Testis (tissue), 3 donors: ENCODE data around the gene LENG1. TPM values are rescaled to one million over a fixed set of nuclear protein-coding genes. Genes with fewer than 3 reads are reported as not detected.
"Not testable (repeated sequence)": the region's sequence is repeated elsewhere in the genome, so short reads cannot be mapped to it uniquely, and the experiment has no call there.

Experiments used
- DNase-seq: peaks from one replicate; pipeline ENCODE4 v3.0.0-alpha.2; 2019
- H3K27ac ChIP-seq, 2 donors: fragments of 200-600 bp; sonication (generic); one replicate each; pipeline ENCODE4 v1.5.1; 2019
- H3K27me3 ChIP-seq: fragments of 200-600 bp; sonication (generic); one replicate; pipeline ENCODE4 v1.5.1; 2019
- H3K36me3 ChIP-seq: fragments of 200-600 bp; sonication (generic); one replicate; pipeline ENCODE4 v1.5.1; 2017; ENCODE audit warnings: low read depth; ENCODE audit errors: missing control alignments
- H3K4me1 ChIP-seq: fragments of 200-600 bp; sonication (generic); one replicate; pipeline ENCODE4 v1.5.1; 2019
- H3K4me3 ChIP-seq, 2 donors: fragments of 200-600 bp; sonication (generic); one replicate each; pipeline ENCODE4 v1.5.1; 2017 to 2019
- H3K9me3 ChIP-seq: fragments of 200-600 bp; sonication (generic); one replicate; pipeline ENCODE4 v1.5.1; 2017
- CTCF ChIP-seq, 3 experiments: fragments of 450-650 bp in 2 of 3; fragments of 200-600 bp in 1 of 3; sonication (generic) in 1 of 3; IDR thresholded peaks; one replicate each; pipeline ENCODE4 v1.5.1; 2016 to 2019; ENCODE audit warnings: antibody characterized with exemption in 3 of 3, mild to moderate bottlenecking in 2 of 3, moderate library complexity in 1 of 3
- POLR2A ChIP-seq: fragments of 450-650 bp; IDR thresholded peaks from one replicate; pipeline ENCODE4 v1.6.1; 2017; ENCODE audit warnings: antibody characterized with exemption, mild to moderate bottlenecking, moderate library complexity
- WGBS, 2 donors: methylation state at CpG; one replicate each; pipeline ENCODE4 v1.1.5; 2018; 5-methylcytosine and 5-hydroxymethylcytosine counted together
- intact Hi-C: fragments of 100-400 bp; cut with DNase I; formaldehyde crosslinking; loops from one replicate; pipeline ENCODE4 v1.15.1; 2023; ENCODE audit warnings: low total_unique reads
- polyA plus RNA-seq: library from polyadenylated mRNA; stranded (reverse); fragments of 350-450 nt; fragmentation: Illumina TruSeq; extraction: RNeasy Lipid Tissue Mini Kit (QIAGEN cat#74804); gene quantifications from one replicate; pipeline ENCODE4 v1.2.3, GENCODE V29; 2014; ENCODE audit warnings: low read depth, low replicate concordance; ENCODE audit not compliant: insufficient read depth
- total RNA-seq, 2 donors: library from RNA; depleted of rRNA; stranded (reverse); fragments of >200 nt; gene quantifications; one replicate each; pipeline ENCODE4 v1.2.3, GENCODE V29; 2016

The LENG1 gene
- total and polyA plus RNA-seq, 3 donors from 2014 or later = 10.2 to 20.6 (median 12.8) TPM

GRCh38 chr19:54172471-54173358, 13.2 kb upstream of the LENG1 start, which contains the start of gene TMC4:
TMC4 (minus strand) TSS chr19:54173160; CDS start chr19:54173117, 43 bp downstream.
- Histone ChIP-seq H3K9me3 (no peaks in the 10 kb centered on the region), H3K27me3 (no peaks in the 10 kb centered on the region), H3K4me3 (no peak within 1 kb of the TSS), H3K36me3 (no peaks in the 10 kb centered on the region), H3K4me1 (peaks cover 6% of the 10 kb centered on the region), H3K27ac (no peak within 1 kb of the TSS)
- WGBS, 2 donors = 29 to 34% methylated on average over 3 to 13 of the region's 13 CpGs
- TF ChIP-seq CTCF (IDR thresholded peaks at IDR 0.05) = no peak
- TF ChIP-seq POLR2A = no peak
- no peak for DNase-seq
- intact Hi-C loops = no loop called here

- intact Hi-C loops, H3K4me1 ChIP-seq, H3K27me3 ChIP-seq, H3K9me3 ChIP-seq, H3K36me3 ChIP-seq, H3K27ac ChIP-seq, H3K4me3 ChIP-seq, DNase-seq: not testable (repeated sequence)
- WGBS, 2 donors = 76% methylated on average over 14 to 18 of the region's 23 CpGs
Measured at GRCh38 chr19:54171736-54172431, 12.4 kb upstream of the LENG1 start.

- Histone ChIP-seq H3K9me3 (no peaks in the 10 kb centered on the region), H3K4me3 (no peak overlapping the region), H3K4me1 (peaks cover 6% of the 10 kb centered on the region), H3K27me3 (no peaks in the 10 kb centered on the region), H3K27ac (no peak overlapping the region), H3K36me3 (no peaks in the 10 kb centered on the region)
- intact Hi-C loops = no loop called here
- 77 to 78% methylated on average over 17 to 21 of the region's 21 CpGs for WGBS, 2 donors
- DNase-seq = no peak
- no peak for TF ChIP-seq CTCF (IDR thresholded peaks at IDR 0.05)
- TF ChIP-seq POLR2A = no peak
Measured at GRCh38 chr19:54169149-54169740, 9.7 kb upstream of the LENG1 start.

- TF ChIP-seq POLR2A = no peak
- TF ChIP-seq CTCF (IDR thresholded peaks at IDR 0.05) = peak; percentile 67 to 88 (median 87)
- H3K4me3 ChIP-seq = no peak overlapping the region
- no peak overlapping the region for H3K27ac ChIP-seq
- intact Hi-C loops = no loop called here
- no peaks in the 10 kb centered on the region for H3K9me3 ChIP-seq
- no peaks in the 10 kb centered on the region for H3K36me3 ChIP-seq
- H3K4me1 ChIP-seq = peaks cover 6% of the 10 kb centered on the region
- 16 to 19% methylated on average over 20 to 25 of the region's 25 CpGs for WGBS, 2 donors
- DNase-seq = peak; percentile 95
- no peaks in the 10 kb centered on the region for H3K27me3 ChIP-seq
Measured at GRCh38 chr19:54168174-54168917, 8.8 kb upstream of the LENG1 start.
